ENCODE results near the gene WNT6.

WNT6 gene

GRCh38 chr2:218859556-218859987 lies at the start of gene WNT6:
WNT6 (plus strand) TSS chr2:218859805; CDS start chr2:218860038, 233 bp downstream.
- no peak for DNase-seq

GRCh38 chr2:218810256-218810655 lies 49.3 kb upstream of the WNT6 start:
- no peak for DNase-seq

GRCh38 chr2:218811382-218811781 lies 48.2 kb upstream of the WNT6 start:
- DNase-seq: no peak

DNA sequence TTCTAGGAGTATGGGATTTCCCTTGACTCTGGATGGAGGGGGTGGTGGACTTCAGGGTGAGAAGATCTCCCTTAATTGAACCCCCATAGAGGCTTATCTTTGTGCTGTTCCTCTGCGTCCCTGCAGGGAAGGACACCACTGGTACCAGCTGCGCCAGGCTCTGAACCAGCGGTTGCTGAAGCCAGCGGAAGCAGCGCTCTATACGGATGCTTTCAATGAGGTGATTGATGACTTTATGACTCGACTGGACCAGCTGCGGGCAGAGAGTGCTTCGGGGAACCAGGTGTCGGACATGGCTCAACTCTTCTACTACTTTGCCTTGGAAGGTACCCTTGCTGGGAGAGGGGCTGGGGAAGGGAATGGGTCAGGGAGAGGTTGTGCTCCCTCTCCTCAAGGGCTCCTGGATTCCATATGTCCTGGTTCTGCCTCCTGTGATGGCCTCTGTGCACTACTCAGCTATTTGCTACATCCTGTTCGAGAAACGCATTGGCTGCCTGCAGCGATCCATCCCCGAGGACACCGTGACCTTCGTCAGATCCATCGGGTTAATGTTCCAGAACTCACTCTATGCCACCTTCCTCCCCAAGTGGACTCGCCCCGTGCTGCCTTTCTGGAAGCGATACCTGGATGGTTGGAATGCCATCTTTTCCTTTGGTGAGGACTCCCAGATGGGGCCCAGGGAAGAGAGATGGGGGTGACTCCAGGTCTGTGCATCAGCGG lies 47.3 kb upstream of the WNT6 start:
- DNase-seq: no peak

GRCh38 chr2:218812861-218813260 lies 46.7 kb upstream of the WNT6 start:
- no peak for DNase-seq

GRCh38 chr2:218813771-218814460 lies 45.7 kb upstream of the WNT6 start:
- DNase-seq: no peak

DNA sequence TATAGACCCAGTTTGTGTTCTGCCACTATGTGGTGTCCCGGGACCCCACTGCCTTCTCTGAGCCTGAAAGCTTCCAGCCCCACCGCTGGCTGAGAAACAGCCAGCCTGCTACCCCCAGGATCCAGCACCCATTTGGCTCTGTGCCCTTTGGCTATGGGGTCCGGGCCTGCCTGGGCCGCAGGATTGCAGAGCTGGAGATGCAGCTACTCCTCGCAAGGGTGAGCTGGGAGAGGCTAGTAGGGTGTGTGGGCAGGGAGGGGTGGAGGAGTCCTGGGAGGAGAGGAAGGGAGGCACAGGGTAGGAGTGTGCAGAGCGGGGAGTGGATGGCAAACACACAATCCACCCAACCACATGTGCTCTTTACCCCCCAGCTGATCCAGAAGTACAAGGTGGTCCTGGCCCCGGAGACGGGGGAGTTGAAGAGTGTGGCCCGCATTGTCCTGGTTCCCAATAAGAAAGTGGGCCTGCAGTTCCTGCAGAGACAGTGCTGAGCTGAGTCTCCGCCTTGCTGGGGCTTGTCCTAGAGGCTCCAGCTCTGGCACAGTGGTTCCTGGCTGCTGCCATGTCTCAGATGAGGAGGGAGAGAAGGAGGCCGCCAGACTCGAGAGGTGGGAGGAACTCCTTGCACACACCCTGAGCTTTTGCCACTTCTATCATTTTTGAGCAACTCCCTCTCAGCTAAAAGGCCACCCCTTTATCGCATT lies 44.9 kb upstream of the WNT6 start:
- no peak for DNase-seq

DNA sequence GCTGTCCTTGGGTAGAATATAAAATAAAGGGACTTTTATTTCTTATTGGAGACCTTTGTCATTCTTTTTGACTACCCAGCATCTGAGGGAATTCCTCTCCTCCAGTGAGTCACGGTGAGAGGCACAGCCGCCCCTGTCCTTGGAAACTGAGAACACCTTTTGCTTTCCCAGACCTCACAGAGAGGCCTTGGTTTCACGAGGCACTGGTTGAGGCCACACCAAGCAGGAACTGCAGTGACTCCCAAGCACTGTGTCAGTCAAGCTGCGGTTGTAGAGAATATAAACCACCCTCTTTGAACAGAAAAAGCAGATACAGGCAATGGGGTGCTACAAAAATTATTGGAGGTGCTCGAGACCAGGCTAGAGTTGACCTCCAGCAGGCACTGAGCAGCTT lies 44.4 kb upstream of the WNT6 start:
- DNase-seq: no peak

DNA sequence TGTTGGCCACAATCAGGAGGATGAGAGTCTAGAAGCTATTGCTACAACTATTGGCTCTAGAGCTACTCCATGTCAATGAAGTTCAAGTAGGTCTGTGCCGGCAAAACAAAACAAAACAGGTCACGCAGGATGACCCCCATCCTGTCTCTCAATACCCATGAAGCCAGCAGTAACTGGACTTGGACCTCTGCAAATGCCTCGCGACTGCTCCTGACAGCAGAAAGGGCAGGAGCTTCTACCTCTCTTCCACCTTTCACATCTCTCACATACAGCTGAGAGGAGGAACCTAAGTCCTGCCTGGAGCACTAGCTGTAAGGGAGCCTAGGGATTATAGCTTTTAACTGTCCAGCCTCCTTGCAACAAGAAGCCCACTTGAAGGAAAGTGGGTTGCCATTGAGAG lies 44.0 kb upstream of the WNT6 start:
- DNase-seq: no peak

DNA sequence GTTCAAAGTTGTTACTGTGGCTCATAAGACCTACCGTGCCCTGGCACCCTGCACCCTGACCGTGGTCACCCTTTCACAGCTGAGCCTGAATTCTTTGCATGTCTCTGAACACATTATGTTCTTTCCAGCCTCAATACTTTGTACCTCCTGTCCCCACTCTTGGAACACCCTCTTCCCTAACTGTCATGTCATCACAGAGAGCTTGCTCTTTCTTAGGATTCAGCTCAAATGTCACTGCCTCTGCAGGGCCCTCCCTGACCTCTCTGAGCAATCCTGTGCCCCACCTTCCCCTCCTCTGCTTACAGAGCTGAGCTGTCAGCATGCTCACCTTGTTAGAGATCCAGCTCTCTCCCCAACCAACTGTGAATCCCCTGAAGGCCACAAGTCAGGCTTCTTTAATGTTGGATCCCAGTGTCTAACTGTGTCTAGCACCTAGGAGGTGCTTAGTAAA lies 43.0 kb upstream of the WNT6 start:
- no peak for DNase-seq

- no peak for DNase-seq
Observed at GRCh38 chr2:218819093-218819492, 40.5 kb upstream of the WNT6 start.

DNA sequence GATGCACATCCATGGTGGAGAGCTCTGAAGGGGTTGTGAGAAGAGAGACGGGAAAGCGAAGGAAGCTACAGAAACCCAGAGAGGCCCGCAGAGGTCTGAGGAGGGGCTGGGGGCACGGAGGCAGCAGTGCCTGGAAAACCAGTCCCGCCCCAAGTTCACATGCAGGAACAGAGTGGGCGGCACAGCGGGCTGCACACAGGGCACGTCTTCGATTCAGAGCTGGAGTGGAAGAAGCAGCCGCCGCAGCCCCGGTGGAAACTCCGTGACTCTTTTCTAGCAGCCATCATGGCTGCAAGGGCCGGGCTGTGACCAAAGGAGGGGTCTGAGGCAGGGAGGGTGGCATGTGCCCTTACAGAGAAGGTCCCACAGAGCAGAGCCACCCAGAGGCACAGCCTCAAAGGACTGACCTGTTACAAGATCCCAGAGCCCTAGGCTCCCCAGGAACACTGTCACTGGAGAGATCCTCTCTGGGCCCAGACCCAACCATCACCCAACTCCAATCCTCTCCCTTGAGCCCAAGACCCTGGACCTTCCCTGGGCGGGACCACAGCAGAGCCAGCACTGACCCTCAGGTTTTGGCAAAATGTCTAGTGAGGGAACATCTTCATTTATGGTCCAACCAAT lies 38.7 kb upstream of the WNT6 start:
- DNase-seq: no peak

DNA sequence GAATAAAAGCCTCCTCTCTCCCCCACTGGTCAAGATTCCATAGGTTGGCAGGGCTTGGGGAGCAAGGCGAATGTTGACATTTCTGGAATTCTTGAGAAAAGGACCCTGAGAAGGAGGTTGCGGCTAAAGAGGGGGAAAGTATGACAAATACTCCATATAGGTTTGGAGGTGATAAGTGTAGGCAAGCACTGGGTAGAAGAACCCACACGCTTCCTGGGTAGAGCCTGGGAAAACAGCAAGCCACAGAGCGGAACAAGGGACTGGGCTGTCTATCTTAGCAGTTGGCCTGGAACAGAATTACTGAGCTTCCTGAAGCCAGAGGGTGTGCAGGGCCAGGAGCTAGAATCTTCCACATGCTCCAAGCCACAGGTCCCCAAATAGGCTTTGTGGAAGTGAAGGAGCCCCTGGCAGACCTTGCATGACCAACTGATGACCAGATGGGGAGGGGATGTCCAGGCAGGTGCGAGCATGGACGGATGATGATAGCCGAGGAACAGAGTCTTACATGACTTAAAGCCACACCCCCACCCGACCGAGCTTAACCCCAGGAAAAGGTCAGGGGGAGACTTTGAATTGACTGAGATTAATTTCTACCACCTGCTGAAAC lies 37.9 kb upstream of the WNT6 start:
- no peak for DNase-seq

DNA sequence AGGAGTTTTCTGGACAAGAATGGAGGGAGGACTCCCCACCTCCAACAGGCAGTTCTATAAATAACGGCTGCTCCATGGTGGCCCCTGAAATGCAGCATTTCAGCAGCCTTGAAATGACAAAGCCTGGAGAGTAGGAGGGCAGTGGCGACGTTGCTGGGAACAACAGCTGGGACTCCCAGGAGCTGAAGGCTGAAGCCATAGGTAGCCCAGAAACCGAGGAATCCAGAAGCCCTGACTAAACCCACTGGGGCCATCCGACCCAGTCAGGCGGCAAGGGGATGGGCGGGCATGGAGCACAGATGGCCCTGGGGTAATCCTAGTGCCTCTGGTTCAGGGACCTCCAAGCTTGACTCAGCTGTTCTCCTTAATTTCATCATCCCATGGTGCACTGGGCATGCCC lies 37.0 kb upstream of the WNT6 start:
- DNase-seq: no peak

GRCh38 chr2:218823196-218823855 lies 36.3 kb upstream of the WNT6 start:
- DNase-seq: no peak

DNA sequence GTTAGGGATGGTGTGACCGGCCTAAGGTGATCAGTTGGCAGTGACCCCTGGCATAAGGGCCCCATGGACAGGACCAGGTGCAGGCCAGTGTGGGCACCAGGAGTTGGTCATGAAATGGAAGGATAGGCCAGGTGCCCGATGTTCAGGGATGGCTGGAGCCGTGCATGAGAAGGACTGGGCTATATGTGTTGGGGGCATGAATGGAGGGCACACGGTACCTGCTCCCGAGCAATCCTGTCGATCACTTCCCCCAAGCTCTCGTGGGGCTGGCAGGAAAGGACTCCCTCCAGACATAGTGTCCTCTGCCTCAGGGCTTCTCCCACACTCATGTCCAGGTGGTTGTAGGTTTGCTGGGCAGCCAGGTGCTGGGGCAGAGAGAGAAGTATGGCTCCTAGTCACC lies 35.6 kb upstream of the WNT6 start:
- DNase-seq: no peak

DNA sequence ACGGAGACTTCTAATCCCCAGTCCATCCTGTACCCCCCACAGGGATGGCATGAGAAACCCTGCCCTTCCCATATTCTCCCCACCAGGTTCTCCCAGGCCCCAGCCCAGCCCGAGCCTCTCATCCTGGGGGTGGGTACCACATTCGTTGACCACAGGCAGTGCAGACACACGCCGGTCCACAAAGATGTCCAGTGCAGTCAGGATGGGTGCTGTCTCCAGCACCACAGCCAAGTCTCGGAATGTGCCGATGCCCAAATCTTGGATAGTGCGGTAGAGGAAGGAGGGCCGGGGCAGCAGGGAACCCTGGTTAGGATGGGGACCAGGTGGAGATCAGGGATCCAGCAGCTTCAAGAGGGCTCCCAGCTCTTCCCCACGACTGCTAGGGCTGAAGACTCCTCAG lies 32.8 kb upstream of the WNT6 start:
- DNase-seq: no peak

DNA sequence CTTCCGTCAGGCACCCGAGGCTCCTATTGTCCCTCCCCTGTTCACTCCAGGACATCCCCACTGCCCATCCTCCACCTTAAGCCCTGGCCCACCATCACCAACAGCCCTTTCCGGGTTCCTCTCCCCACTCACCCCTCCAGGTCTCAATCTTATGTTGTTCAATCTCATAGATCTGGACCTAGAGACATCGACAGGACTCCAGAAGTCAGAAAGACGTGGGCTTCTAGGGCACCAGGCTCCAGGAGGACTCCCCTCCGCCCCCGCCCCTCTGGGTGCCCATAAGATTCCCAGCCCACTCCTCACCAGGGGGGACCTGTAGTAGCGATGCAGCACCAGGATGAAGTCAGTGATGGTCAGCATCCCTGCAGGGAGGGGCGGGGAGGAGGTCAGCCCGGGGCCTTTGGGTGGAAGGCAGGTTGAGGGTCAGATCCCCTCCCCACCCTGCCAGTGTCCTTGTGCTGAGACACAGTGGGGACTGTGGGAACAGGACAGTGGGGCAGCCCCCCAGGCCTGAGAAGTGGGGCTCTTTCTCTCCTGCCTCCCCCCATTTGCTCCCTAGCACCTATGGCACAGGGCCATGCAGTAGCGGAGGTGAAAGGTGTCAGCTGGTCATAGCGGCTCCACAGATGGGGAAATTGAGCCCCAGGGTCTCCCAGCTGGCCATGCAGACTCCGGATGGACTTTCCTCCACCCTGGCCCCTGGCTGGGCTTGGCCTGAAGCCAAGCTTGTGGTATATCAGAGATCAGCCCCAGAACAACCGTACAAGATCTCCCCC lies 31.7 kb upstream of the WNT6 start:
- no peak for DNase-seq

DNA sequence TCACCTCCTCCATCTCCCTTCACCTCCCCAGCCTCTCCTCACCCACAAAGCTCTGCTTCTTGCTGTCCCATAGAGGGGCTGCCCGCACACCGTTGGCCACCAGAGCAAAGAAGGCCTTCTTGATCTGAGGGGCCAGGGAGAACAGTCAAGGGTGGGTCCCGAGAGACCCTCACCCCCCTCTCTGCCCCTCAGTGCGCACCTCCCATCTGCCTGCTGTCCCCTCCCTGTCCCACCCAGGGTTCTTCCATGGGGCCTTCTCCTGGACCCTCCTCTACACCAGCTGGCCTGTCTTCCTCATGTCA lies 31.2 kb upstream of the WNT6 start:
- DNase-seq: no peak

DNA sequence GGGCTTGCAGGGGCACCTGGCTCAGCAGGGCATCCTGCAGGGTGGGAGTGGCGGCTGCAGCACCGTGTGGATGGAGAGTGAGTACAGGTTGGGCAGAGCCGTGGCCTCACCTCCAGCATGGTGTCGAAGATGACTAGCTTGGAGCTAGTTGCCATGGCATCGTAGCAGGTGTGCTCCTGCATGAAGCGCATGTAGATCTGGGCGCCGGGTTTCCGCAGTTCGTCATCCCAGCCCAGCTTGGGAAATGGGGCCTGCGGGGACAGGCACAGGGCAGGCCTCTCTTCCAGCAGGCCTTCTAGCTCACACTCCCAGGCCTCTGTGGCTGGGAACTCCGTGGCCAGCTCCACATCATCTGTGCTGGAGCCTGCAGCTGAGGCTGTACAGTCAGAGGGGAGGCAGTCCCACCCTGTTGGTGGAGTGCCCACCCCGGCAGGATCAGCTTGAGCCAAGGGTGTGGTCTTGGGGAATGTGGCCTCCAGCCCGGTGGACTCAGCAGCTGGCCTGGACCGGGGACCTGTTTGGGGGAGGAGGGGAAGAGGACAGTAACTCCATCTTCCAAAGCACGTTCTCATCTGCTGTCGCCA lies 29.6 kb upstream of the WNT6 start:
- no peak for DNase-seq

DNA sequence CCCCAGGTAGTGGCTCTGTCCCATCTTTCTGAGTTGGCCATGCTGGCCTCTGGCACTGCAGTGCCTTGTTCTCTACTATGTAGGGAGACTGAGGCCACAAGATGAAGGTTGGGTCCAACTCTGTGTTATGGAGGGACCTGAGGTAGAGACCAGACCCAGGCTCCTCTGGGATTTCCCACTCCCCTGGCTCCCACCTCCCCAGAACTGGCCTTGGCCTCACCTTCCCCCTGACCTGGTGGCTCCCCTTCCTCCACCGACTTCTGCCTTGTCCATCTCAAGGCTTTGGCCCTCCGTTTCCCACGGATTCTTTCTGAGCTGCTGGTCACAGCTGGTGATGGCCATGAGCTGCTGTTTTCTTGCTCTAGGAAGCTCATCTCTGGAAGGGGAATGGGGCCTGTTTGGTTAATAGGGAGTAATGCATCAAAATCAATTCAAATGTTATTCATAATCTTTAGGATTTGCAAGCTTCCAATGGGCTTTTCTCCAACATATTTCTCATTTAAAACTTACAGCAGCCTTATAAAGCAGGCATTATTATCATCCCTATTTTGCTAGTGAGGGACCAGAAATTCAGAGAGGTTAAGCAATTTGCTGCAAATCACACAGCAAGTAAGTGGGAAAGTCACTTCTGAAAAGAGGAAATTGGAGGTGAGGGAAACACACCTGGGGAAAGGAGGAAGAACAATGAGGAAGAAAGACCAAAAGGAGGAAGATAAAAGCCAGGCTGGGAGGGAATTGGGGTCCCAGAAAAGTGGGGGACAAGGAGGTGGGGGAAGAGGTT lies 28.9 kb upstream of the WNT6 start:
- no peak for DNase-seq
